MCF 10A (cell line): ENCODE measurements around the gene IRAK3. TPM values are rescaled to one million over a fixed set of nuclear protein-coding genes. Genes with fewer than 3 reads are reported as not detected.
"Not testable (repeated sequence)": the region's sequence is repeated elsewhere in the genome, so short reads cannot be mapped to it uniquely, and the experiment has no call there.

Experiments used
- BruUV-seq: library from RNA; stranded (reverse); fragments of 400-500 nt; replicated peaks from 2 replicates; lab custom pipeline; 2021; lab: Mats Ljungman, UMichigan
- CTCF ChIA-PET: fragments of 300-600 bp; sonication (Branson Sonifier 250); formaldehyde crosslinking; extraction: SDS; loops from one replicate; lab custom pipeline; 2021; ENCODE audit warnings: antibody characterized with exemption, inconsistent platforms; lab: Yijun Ruan, JAX
- POLR2A ChIA-PET: fragments of 300-600, 350-650 bp; sonication (Branson Sonifier 250); formaldehyde crosslinking; extraction: SDS; loops from one replicate; lab custom pipeline; 2020; ENCODE audit warnings: antibody characterized with exemption, inconsistent platforms; lab: Yijun Ruan, JAX
- DNase-seq: peaks from one replicate; pipeline ENCODE4 v3.0.0-alpha.2; 2018; ENCODE audit not compliant: unreplicated experiment
- H3K27ac Mint-ChIP-seq: one replicate; pipeline ENCODE4 v1.8.0; 2022; ENCODE audit warnings: mild to moderate bottlenecking, low read depth, mixed read lengths; ENCODE audit not compliant: unreplicated experiment
- H3K27me3 Mint-ChIP-seq: one replicate; pipeline ENCODE4 v1.8.0; 2022; ENCODE audit warnings: mixed read lengths; ENCODE audit not compliant: insufficient read depth, unreplicated experiment
- H3K36me3 Mint-ChIP-seq: one replicate; pipeline ENCODE4 v1.8.0; 2022; ENCODE audit warnings: mild to moderate bottlenecking, moderate library complexity, mixed read lengths; ENCODE audit not compliant: insufficient read depth, unreplicated experiment
- H3K4me1 Mint-ChIP-seq: one replicate; pipeline ENCODE4 v1.8.0; 2022; ENCODE audit warnings: mixed read lengths; ENCODE audit not compliant: insufficient read depth, unreplicated experiment
- H3K4me3 Mint-ChIP-seq: one replicate; pipeline ENCODE4 v1.8.0; 2022; ENCODE audit warnings: mild to moderate bottlenecking, moderate library complexity, mixed read lengths; ENCODE audit not compliant: unreplicated experiment
- H3K9me3 Mint-ChIP-seq: one replicate; pipeline ENCODE4 v1.8.0; 2022; ENCODE audit warnings: mixed read lengths; ENCODE audit not compliant: unreplicated experiment
- intact Hi-C: fragments of 100-400 bp; cut with micrococcal nuclease; formaldehyde crosslinking; loops from 2 replicates; pipeline ENCODE4 v1.14.1; 2022
- total RNA-seq: library from RNA; stranded (reverse); gene quantifications from 2 replicates; pipeline ENCODE4 v1.2.3, GENCODE V29; 2022
- TF ChIP-seq, protein P1 (sequence below): fragments of 200-600 bp; IDR thresholded peaks from one replicate; pipeline ENCODE4 v1.8.0; 2022; ENCODE audit warnings: antibody characterized with exemption, mild to moderate bottlenecking; ENCODE audit not compliant: unreplicated experiment

Gene IRAK3
- total RNA-seq, 1 experiment from 2014 or later = not detected

- no TSS peak for BruUV-seq
- H3K9me3 Mint-ChIP-seq = no peaks in the 10 kb centered on the region
- intact Hi-C loops = no loop called here
- peaks cover 55% of the 10 kb centered on the region for H3K27me3 Mint-ChIP-seq
- CTCF ChIA-PET = interaction anchor here (0.6 to 1.8 kb wide), 6 partner anchors 10 to 90 kb away, joined by 3 to 4 read pairs (median 3); partner anchors contain the start of gene HELB
- peak overlapping the region; percentile 44 for H3K4me3 Mint-ChIP-seq
- no peaks in the 10 kb centered on the region for H3K36me3 Mint-ChIP-seq
- peak; percentile 9 for DNase-seq
- TF ChIP-seq, protein P1, sequence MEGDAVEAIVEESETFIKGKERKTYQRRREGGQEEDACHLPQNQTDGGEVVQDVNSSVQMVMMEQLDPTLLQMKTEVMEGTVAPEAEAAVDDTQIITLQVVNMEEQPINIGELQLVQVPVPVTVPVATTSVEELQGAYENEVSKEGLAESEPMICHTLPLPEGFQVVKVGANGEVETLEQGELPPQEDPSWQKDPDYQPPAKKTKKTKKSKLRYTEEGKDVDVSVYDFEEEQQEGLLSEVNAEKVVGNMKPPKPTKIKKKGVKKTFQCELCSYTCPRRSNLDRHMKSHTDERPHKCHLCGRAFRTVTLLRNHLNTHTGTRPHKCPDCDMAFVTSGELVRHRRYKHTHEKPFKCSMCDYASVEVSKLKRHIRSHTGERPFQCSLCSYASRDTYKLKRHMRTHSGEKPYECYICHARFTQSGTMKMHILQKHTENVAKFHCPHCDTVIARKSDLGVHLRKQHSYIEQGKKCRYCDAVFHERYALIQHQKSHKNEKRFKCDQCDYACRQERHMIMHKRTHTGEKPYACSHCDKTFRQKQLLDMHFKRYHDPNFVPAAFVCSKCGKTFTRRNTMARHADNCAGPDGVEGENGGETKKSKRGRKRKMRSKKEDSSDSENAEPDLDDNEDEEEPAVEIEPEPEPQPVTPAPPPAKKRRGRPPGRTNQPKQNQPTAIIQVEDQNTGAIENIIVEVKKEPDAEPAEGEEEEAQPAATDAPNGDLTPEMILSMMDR = peak; percentile 14
- POLR2A ChIA-PET = interaction anchor here (1.0 to 1.4 kb wide), 2 partner anchors 11 to 105 kb away, joined by 3 read pairs; partner anchors contain the start of gene LLPH
- no peaks in the 10 kb centered on the region for H3K4me1 Mint-ChIP-seq
- no peak overlapping the region for H3K27ac Mint-ChIP-seq
Observed at GRCh38 chr12:66235626-66236281, 46.7 kb downstream of the IRAK3 start.

DNA sequence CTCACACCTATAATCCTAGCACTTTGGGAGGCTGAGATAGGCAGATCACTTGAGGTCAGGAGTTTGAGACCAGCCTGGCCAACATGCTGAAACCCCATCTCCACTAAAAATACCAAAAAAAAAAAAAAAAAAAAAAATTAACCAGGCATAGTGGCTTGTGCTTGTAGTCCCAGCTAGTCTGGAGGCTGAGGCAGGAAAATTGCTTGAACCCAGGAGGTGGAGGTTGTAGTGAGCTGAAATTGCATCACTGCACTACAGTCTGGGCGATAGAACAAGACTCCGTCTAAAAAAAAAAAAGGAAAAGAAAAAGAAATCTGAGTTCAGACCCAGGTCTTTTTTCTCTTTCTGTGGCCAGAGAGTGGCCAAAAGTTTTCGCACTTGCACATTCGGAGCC is 47.3 kb downstream of the IRAK3 start:
- H3K4me3 Mint-ChIP-seq, H3K4me1 Mint-ChIP-seq, DNase-seq, H3K9me3 Mint-ChIP-seq, intact Hi-C loops, H3K36me3 Mint-ChIP-seq, H3K27ac Mint-ChIP-seq, BruUV-seq: not testable (repeated sequence)
- CTCF ChIA-PET = interaction anchor here (1.2 to 1.8 kb wide), 3 partner anchors 12 to 66 kb away, joined by 3 to 5 read pairs (median 3); partner anchors contain the start of gene HELB
- H3K27me3 Mint-ChIP-seq = peaks cover 50% of the 10 kb centered on the region
- POLR2A ChIA-PET = interaction anchor here (1.0 to 1.4 kb wide), 2 partner anchors 10 to 106 kb away, joined by 3 read pairs; partner anchors contain the start of gene LLPH

- H3K27ac Mint-ChIP-seq = no peak overlapping the region
Observed at GRCh38 chr12:66236969-66237368, 48.0 kb downstream of the IRAK3 start.

DNA sequence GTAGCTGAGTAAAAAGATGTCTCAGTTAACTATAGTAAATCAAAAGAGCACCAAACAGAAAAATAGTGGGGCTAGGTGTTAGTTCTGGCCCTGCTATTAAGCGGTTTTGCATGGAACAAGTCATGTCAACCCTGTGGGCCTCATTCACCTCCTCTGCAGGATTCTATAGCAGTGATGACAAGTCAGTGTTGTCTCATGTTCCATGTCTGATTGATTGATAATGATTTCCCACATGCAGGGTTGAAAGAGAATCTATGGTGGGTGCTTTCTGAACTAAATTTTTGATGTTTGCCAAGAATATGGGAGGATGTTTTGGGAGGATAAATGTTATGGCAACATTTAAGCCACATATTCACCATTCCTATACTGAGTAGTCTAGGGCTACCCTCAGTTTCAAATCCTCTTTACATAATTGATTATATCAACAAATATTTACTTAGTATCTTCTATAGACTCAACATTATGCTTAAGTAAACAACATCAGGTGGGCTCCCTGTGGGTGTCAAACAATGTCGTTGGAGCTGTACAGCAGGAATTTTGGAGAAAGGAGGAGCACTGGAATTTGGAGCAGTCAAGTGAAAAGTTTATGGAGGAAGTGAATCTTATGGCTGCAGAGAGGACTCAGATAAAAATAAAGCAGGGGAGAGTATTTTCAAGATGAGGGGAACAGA is 48.6 kb downstream of the IRAK3 start:
- Mint-ChIP-seq H3K36me3 (no peaks in the 10 kb centered on the region), H3K9me3 (no peaks in the 10 kb centered on the region), H3K4me3 (no peak overlapping the region), H3K27me3 (peaks cover 40% of the 10 kb centered on the region), H3K27ac (no peak overlapping the region), H3K4me1 (no peaks in the 10 kb centered on the region)
- CTCF ChIA-PET = interaction anchor here (0.7 to 1.5 kb wide), 2 partner anchors 10 to 32 kb away, joined by 3 to 5 read pairs; no protein-coding TSS in a partner anchor
- intact Hi-C loops = no loop called here
- BruUV-seq = no TSS peak
- DNase-seq = no peak
- POLR2A ChIA-PET = no interaction called here
- TF ChIP-seq, protein P1 = no peak

More at GRCh38 chr12:66236969-66237368, 48.0 kb downstream of the IRAK3 start:
- peaks cover 43% of the 10 kb centered on the region for H3K27me3 Mint-ChIP-seq
- ChIA-PET CTCF (interaction anchor here (0.7 to 1.5 kb wide), 2 partner anchors 11 to 33 kb away, joined by 3 to 5 read pairs; no protein-coding TSS in a partner anchor), POLR2A (interaction anchor here (0.5 kb wide), 1 partner anchor 366 kb away, joined by 3 read pairs; no protein-coding TSS in a partner anchor)
- TF ChIP-seq, protein P1 = no peak
- intact Hi-C loops = no loop called here
- no peaks in the 10 kb centered on the region for H3K4me1 Mint-ChIP-seq
- BruUV-seq = no TSS peak
- no peaks in the 10 kb centered on the region for H3K36me3 Mint-ChIP-seq
- DNase-seq = no peak
- no peaks in the 10 kb centered on the region for H3K9me3 Mint-ChIP-seq
- no peak overlapping the region for H3K4me3 Mint-ChIP-seq
